ENCODE results near the gene KLLN. TPM values are rescaled to one million over a fixed set of nuclear protein-coding genes. Genes with fewer than 3 reads are reported as not detected.

Gene KLLN
- total and polyA plus RNA-seq, 2 donors (not counting 1 experiment from before 2014, with no cell fraction given): 0.49 to 0.66 TPM

DNA sequence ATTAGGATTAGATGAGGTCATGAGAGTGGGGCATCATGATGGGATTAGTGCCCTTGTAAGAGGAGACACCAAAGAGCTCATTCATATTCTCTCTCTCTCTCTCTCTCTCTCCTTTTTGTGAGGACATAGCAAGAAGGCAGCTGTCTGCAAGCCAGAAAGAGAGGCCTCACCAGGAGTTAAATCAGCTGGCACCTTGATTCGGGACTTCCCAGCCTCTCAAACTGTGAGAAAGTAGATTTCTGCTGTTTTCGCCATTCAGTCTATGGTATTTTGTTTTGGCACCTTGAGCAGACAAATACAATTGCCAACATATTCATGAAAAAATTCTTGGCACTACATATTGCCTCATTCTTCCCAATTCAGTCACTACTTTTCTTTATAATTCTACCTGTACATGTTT is 24.7 kb downstream of the KLLN start:
- H3K79me2 ChIP-seq (ENCODE audit: control insufficient read depth, insufficient read depth, low read length): no peaks in the 10 kb centered on the region

DNA sequence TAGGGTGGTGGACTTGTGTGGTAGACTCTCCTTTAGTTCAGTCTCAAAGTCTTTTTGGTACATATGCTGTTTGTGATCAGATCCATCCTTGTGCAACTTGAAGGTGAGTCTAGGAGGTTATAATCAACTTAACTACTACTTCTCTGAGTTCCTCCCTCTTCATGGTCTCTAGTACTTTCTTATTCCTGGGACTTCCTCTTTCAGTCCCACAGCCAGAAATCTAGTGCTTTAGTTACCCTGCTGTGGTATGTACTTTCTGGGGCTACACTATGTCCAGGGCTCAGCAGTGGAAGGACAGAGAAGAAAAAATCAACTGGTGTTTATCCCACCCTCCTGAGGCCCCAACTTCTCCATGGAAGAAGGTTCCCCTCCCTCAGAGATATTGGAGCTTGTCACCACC is 25.9 kb downstream of the KLLN start:
- TF ChIP-seq EZH2 (IDR thresholded peaks at IDR 0.05; ENCODE audit: low read length, missing control alignments): no peak
- TF ChIP-seq, protein P1, sequence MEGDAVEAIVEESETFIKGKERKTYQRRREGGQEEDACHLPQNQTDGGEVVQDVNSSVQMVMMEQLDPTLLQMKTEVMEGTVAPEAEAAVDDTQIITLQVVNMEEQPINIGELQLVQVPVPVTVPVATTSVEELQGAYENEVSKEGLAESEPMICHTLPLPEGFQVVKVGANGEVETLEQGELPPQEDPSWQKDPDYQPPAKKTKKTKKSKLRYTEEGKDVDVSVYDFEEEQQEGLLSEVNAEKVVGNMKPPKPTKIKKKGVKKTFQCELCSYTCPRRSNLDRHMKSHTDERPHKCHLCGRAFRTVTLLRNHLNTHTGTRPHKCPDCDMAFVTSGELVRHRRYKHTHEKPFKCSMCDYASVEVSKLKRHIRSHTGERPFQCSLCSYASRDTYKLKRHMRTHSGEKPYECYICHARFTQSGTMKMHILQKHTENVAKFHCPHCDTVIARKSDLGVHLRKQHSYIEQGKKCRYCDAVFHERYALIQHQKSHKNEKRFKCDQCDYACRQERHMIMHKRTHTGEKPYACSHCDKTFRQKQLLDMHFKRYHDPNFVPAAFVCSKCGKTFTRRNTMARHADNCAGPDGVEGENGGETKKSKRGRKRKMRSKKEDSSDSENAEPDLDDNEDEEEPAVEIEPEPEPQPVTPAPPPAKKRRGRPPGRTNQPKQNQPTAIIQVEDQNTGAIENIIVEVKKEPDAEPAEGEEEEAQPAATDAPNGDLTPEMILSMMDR (conservative IDR thresholded peaks at IDR 0.05 in 1 of 2, IDR thresholded peaks at IDR 0.05 in 1 of 2; ENCODE audit: low read depth in 1 of 2, low read length in 2 of 2): no peak
- H3K4me1 ChIP-seq (ENCODE audit: control insufficient read depth, extremely low read depth, insufficient read depth, low read length): peaks cover 2% of the 10 kb centered on the region
- DNase-seq (ENCODE audit: low read depth in 2 of 2): no peak
- no peaks in the 10 kb centered on the region for H3K9me3 ChIP-seq (ENCODE audit: control insufficient read depth, insufficient read depth, low read depth, low read length)
- H3K27ac ChIP-seq (ENCODE audit: insufficient read depth, low read length): no peak overlapping the region
- no peaks in the 10 kb centered on the region for H3K27me3 ChIP-seq (ENCODE audit: control insufficient read depth, insufficient read depth, low read length)
- H4K20me1 ChIP-seq (ENCODE audit: control insufficient read depth, extremely low read depth, insufficient read depth, low read length): no peaks in the 10 kb centered on the region
- no peak overlapping the region for H3K4me2 ChIP-seq (ENCODE audit: extremely low read depth, insufficient read depth, low read length)
- no peak overlapping the region for H3K9ac ChIP-seq (ENCODE audit: insufficient read depth, low read length)
- no peak overlapping the region for H2AFZ ChIP-seq (ENCODE audit: low read length)
- H3K4me3 ChIP-seq (replicated peaks in 1 of 4; ENCODE audit: control extremely low read depth in 1 of 4, insufficient read depth in 1 of 4, low read depth in 3 of 4, low read length in 4 of 4): no peak overlapping the region
- no peaks in the 10 kb centered on the region for H3K79me2 ChIP-seq (ENCODE audit: control insufficient read depth, insufficient read depth, low read length)
- no peaks in the 10 kb centered on the region for H3K36me3 ChIP-seq (ENCODE audit: control insufficient read depth, insufficient read depth, low read length)

More for the DNA sequence above, 24.7 kb downstream of the KLLN start:
- no peak overlapping the region for H2AFZ ChIP-seq (ENCODE audit: low read length)
- H3K9ac ChIP-seq (ENCODE audit: insufficient read depth, low read length): no peak overlapping the region
- H3K4me3 ChIP-seq (replicated peaks in 1 of 4; ENCODE audit: control extremely low read depth in 1 of 4, insufficient read depth in 1 of 4, low read depth in 3 of 4, low read length in 4 of 4): no peak overlapping the region
- no peaks in the 10 kb centered on the region for H3K27me3 ChIP-seq (ENCODE audit: control insufficient read depth, insufficient read depth, low read length)
- H3K27ac ChIP-seq (ENCODE audit: insufficient read depth, low read length): no peak overlapping the region
- no peaks in the 10 kb centered on the region for H3K9me3 ChIP-seq (ENCODE audit: control insufficient read depth, insufficient read depth, low read depth, low read length)
- peaks cover 2% of the 10 kb centered on the region for H3K4me1 ChIP-seq (ENCODE audit: control insufficient read depth, extremely low read depth, insufficient read depth, low read length)
- H3K4me2 ChIP-seq (ENCODE audit: extremely low read depth, insufficient read depth, low read length): no peak overlapping the region
- DNase-seq (ENCODE audit: low read depth in 2 of 2): peak in 1 of 2 donors; percentile 8
- H3K36me3 ChIP-seq (ENCODE audit: control insufficient read depth, insufficient read depth, low read length): no peaks in the 10 kb centered on the region
- TF ChIP-seq, protein P1 (conservative IDR thresholded peaks at IDR 0.05 in 1 of 2, IDR thresholded peaks at IDR 0.05 in 1 of 2; ENCODE audit: low read depth in 1 of 2, low read length in 2 of 2): no peak
- TF ChIP-seq EZH2 (IDR thresholded peaks at IDR 0.05; ENCODE audit: low read length, missing control alignments): no peak
- H4K20me1 ChIP-seq (ENCODE audit: control insufficient read depth, extremely low read depth, insufficient read depth, low read length): no peaks in the 10 kb centered on the region

GRCh38 chr10:87836098-87836497 is 27.2 kb downstream of the KLLN start:
- Histone ChIP-seq H3K9me3 (ENCODE audit: control insufficient read depth, insufficient read depth, low read depth, low read length) (no peaks in the 10 kb centered on the region), H3K9ac (ENCODE audit: insufficient read depth, low read length) (no peak overlapping the region), H3K27me3 (ENCODE audit: control insufficient read depth, insufficient read depth, low read length) (no peaks in the 10 kb centered on the region), H4K20me1 (ENCODE audit: control insufficient read depth, extremely low read depth, insufficient read depth, low read length) (no peaks in the 10 kb centered on the region), H3K27ac (ENCODE audit: insufficient read depth, low read length) (no peak overlapping the region), H3K4me3 (replicated peaks in 1 of 4; ENCODE audit: control extremely low read depth in 1 of 4, insufficient read depth in 1 of 4, low read depth in 3 of 4, low read length in 4 of 4) (no peak overlapping the region), H3K4me1 (ENCODE audit: control insufficient read depth, extremely low read depth, insufficient read depth, low read length) (no peaks in the 10 kb centered on the region), H3K79me2 (ENCODE audit: control insufficient read depth, insufficient read depth, low read length) (no peaks in the 10 kb centered on the region), H3K4me2 (ENCODE audit: extremely low read depth, insufficient read depth, low read length) (no peak overlapping the region), H3K36me3 (ENCODE audit: control insufficient read depth, insufficient read depth, low read length) (no peaks in the 10 kb centered on the region), H2AFZ (ENCODE audit: low read length) (no peak overlapping the region)
- DNase-seq (ENCODE audit: low read depth in 2 of 2): no peak
- TF ChIP-seq EZH2 (IDR thresholded peaks at IDR 0.05; ENCODE audit: low read length, missing control alignments): no peak
- TF ChIP-seq, protein P1 (conservative IDR thresholded peaks at IDR 0.05 in 1 of 2, IDR thresholded peaks at IDR 0.05 in 1 of 2; ENCODE audit: low read depth in 1 of 2, low read length in 2 of 2): no peak
